ENCODE results near the gene SSTR5. TPM values are rescaled to one million over a fixed set of nuclear protein-coding genes. Genes with fewer than 3 reads are reported as not detected.

Gene SSTR5
- total and polyA plus RNA-seq, 2 of the 4 experiments (the other 2 are of a cell fraction), result not detected

- no TSS peak for BruUV-seq (replicated peaks)
- Histone ChIP-seq H2BK5ac (ENCODE audit: low read depth, low read length, poor library complexity, severe bottlenecking) (no peak overlapping the region), H3K36me3 (ENCODE audit: control insufficient read depth, insufficient read depth, low read length) (no peaks in the 10 kb centered on the region), H3K9ac (ENCODE audit: low read depth, low read length) (no peak overlapping the region), H3K14ac (replicated peaks; ENCODE audit: low read depth, low read length) (no peak overlapping the region), H3K18ac (ENCODE audit: low read depth, low read length) (no peak overlapping the region), H3K4ac (ENCODE audit: low read depth, low read length) (no peak overlapping the region), H4K91ac (ENCODE audit: insufficient read depth, low read depth, low read length) (no peak overlapping the region), H3K9me1 (ENCODE audit: insufficient read depth, low read length) (no peaks in the 10 kb centered on the region), H2AK5ac (ENCODE audit: low read depth, low read length) (no peak overlapping the region), H4K20me1 (ENCODE audit: insufficient read depth, low read length) (no peaks in the 10 kb centered on the region), H3K23ac (ENCODE audit: low read depth, low read length) (no peak overlapping the region), H3K56ac (ENCODE audit: extremely low read depth, insufficient read depth, low read length) (no peak overlapping the region), H3K4me3 (ENCODE audit: insufficient read depth, low read depth, low read length) (no peak overlapping the region), H2AFZ (replicated peaks; ENCODE audit: low read length, poor library complexity) (no peak overlapping the region), H3K4me1 (ENCODE audit: control insufficient read depth, insufficient read depth, low read length) (no peaks in the 10 kb centered on the region), H3K27me3 (ENCODE audit: control insufficient read depth, insufficient read depth, low read length) (peaks cover 17% of the 10 kb centered on the region; the same call in 1 of the 2 replicates), H2BK20ac (ENCODE audit: low read depth, low read length) (no peak overlapping the region), H2BK15ac (ENCODE audit: low read depth, low read length) (no peak overlapping the region), H2AK9ac (replicated peaks; ENCODE audit: low read depth, low read length, poor library complexity) (no peak overlapping the region), H2BK120ac (ENCODE audit: low read depth, low read length) (no peak overlapping the region), H4K5ac (ENCODE audit: low read depth, low read length) (no peak overlapping the region), H4K8ac (ENCODE audit: low read depth in 2 of 2, low read length in 2 of 2) (no peak overlapping the region), H3K9me3 (ENCODE audit: control insufficient read depth, insufficient read depth, low read length) (peaks cover 2% of the 10 kb centered on the region; the same call in 1 of the 2 replicates), H3K79me1 (ENCODE audit: low read depth in 1 of 2, low read length in 2 of 2) (no peaks in the 10 kb centered on the region), H3K4me2 (ENCODE audit: low read depth, low read length) (no peak overlapping the region), H3K27ac (ENCODE audit: insufficient read depth, low read length) (no peak overlapping the region)
- DNase-seq, result no peak
- ChIA-PET CTCF (no interaction called here), POLR2A (ENCODE audit: unreplicated experiment) (no interaction called here)
- in situ Hi-C loops (cut with MboI; ENCODE audit: low sequenced_read_pairs) (loop anchor here (5.0 to 25.0 kb wide), 2 partner anchors 242 to 342 kb away; partner anchors contain the start of genes ANTKMT, FBXL16 and METRN), intact Hi-C loops (cut with micrococcal nuclease) (loop anchor here (2.0 kb wide), 1 partner anchor 341 kb away; no protein-coding TSS in a partner anchor), dilution Hi-C loops (cut with HindIII; ENCODE audit: low sequenced_read_pairs, unreplicated experiment) (no loop called here)
- 70% methylated on average over 13 of the region's 21 CpGs; no CpG with 5 or more reads in 1 of the 2 experiments for WGBS, 2 experiments (ENCODE audit: extremely low coverage in 2 of 2, insufficient read length in 1 of 2)
- no peak for ATAC-seq (ENCODE audit: low read depth)
- TF ChIP-seq BHLHE40 (IDR thresholded peaks at IDR 0.05; ENCODE audit: low read depth, low read length), result no peak
- TF ChIP-seq MXI1 (IDR thresholded peaks at IDR 0.05; ENCODE audit: borderline replicate concordance, low read depth, low read length), result no peak
- no peak for TF ChIP-seq ELK1 (IDR thresholded peaks at IDR 0.05; ENCODE audit: borderline replicate concordance, low read depth, low read length)
- no peak for TF ChIP-seq RFX5 (IDR thresholded peaks at IDR 0.05; ENCODE audit: low read depth, low read length)
- TF ChIP-seq CHD1 (IDR thresholded peaks at IDR 0.05; ENCODE audit: low read depth, low read length), result no peak
- no peak for TF ChIP-seq NFE2L2 (IDR thresholded peaks at IDR 0.05; ENCODE audit: low read depth, low read length)
- no peak for TF ChIP-seq RAD21 (IDR thresholded peaks at IDR 0.05; ENCODE audit: low read length)
- TF ChIP-seq FOS (IDR thresholded peaks at IDR 0.05; ENCODE audit: low read depth, low read length), result no peak
- TF ChIP-seq, protein P1, sequence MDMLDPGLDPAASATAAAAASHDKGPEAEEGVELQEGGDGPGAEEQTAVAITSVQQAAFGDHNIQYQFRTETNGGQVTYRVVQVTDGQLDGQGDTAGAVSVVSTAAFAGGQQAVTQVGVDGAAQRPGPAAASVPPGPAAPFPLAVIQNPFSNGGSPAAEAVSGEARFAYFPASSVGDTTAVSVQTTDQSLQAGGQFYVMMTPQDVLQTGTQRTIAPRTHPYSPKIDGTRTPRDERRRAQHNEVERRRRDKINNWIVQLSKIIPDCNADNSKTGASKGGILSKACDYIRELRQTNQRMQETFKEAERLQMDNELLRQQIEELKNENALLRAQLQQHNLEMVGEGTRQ (IDR thresholded peaks at IDR 0.05; ENCODE audit: low read depth, low read length), result no peak
- no peak for TF ChIP-seq MAZ (IDR thresholded peaks at IDR 0.05; ENCODE audit: borderline replicate concordance, low read depth, low read length)
- TF ChIP-seq CEBPB (IDR thresholded peaks at IDR 0.05; ENCODE audit: low read depth, low read length), result no peak
- TF ChIP-seq MAFK (IDR thresholded peaks at IDR 0.05; ENCODE audit: low read depth, low read length), result no peak
- TF ChIP-seq RCOR1 (IDR thresholded peaks at IDR 0.05; ENCODE audit: insufficient replicate concordance, low read length), result no peak
- no peak for TF ChIP-seq SMC3 (IDR thresholded peaks at IDR 0.05; ENCODE audit: low read depth, low read length)
- TF ChIP-seq, protein P2, sequence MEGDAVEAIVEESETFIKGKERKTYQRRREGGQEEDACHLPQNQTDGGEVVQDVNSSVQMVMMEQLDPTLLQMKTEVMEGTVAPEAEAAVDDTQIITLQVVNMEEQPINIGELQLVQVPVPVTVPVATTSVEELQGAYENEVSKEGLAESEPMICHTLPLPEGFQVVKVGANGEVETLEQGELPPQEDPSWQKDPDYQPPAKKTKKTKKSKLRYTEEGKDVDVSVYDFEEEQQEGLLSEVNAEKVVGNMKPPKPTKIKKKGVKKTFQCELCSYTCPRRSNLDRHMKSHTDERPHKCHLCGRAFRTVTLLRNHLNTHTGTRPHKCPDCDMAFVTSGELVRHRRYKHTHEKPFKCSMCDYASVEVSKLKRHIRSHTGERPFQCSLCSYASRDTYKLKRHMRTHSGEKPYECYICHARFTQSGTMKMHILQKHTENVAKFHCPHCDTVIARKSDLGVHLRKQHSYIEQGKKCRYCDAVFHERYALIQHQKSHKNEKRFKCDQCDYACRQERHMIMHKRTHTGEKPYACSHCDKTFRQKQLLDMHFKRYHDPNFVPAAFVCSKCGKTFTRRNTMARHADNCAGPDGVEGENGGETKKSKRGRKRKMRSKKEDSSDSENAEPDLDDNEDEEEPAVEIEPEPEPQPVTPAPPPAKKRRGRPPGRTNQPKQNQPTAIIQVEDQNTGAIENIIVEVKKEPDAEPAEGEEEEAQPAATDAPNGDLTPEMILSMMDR (conservative IDR thresholded peaks at IDR 0.05; ENCODE audit: low read depth, low read length), result no peak
- no peak for TF ChIP-seq POLR2A (IDR thresholded peaks at IDR 0.05; ENCODE audit: low read depth, low read length)
These were observed 18.7 kb upstream of the SSTR5 start for GRCh38 chr16:1053700-1054368.

Measured in IMR-90 (cell line).